HCT116 (cell line): ENCODE results near the gene DSPP. TPM values are rescaled to one million over a fixed set of nuclear protein-coding genes. Genes with fewer than 3 reads are reported as not detected.

ENCODE experiments used
- ATAC-seq: fragments of 200-7000 bp; cut with Tn5 transposase; 2 replicates; pipeline ENCODE4 v1.9.1; 2020; ENCODE audit warnings: mild to moderate bottlenecking, moderate library complexity
- BruUV-seq: library from RNA; stranded (reverse); fragments of 400-500 nt; replicated peaks from 2 replicates; lab custom pipeline; 2021; lab: Mats Ljungman, UMichigan
- CTCF ChIA-PET: fragments of 300-600 bp; sonication (Branson Sonifier 250); formaldehyde crosslinking; loops from one replicate; lab custom pipeline; 2021; ENCODE audit warnings: antibody characterized with exemption; lab: Charles Lee
- POLR2A ChIA-PET: fragments of 300-600, 350-600 bp; sonication (Branson Sonifier 250); formaldehyde crosslinking; loops from one replicate; lab custom pipeline; 2021; ENCODE audit warnings: antibody characterized with exemption; lab: Charles Lee
- RAD21 ChIA-PET, 2 experiments: fragments of 300-600 bp; sonication (Branson Sonifier 250); formaldehyde crosslinking; loops; one replicate each; lab custom pipeline; 2023; ENCODE audit warnings: low total read pairs in 2 of 2; ENCODE audit not compliant: uncharacterized antibody in 2 of 2, unreplicated experiment in 2 of 2, low non-redundant PET in 1 of 2; lab: Charles Lee
- DNase-seq: peaks from one replicate; pipeline ENCODE4 v3.0.0-alpha.2; 2010; ENCODE audit warnings: low read depth, low spot score
- H2AFZ ChIP-seq: fragments of 200-600 bp; shearing (Covaris generic), sonication (generic); 2 replicates; pipeline ENCODE4 v1.6.1; 2017; ENCODE audit warnings: low read depth, mixed run types, mixed read lengths, antibody characterized with exemption, low read length; ENCODE audit not compliant: poor library complexity, severe bottlenecking
- H3K27ac ChIP-seq: 2 replicates; pipeline ENCODE4 v1.5.1; 2012; ENCODE audit warnings: low read depth, low read length
- H3K27me3 ChIP-seq: fragments of 200-600 bp; sonication (generic); 2 replicates; pipeline ENCODE4 v1.6.1; 2016; ENCODE audit warnings: mixed run types, low read length, mixed read lengths; ENCODE audit not compliant: insufficient read depth
- H3K36me3 ChIP-seq, 2 experiments: fragments of 200-500 bp in 1 of 2; fragments of 200-600 bp in 1 of 2; sonication (Bioruptor generic) in 1 of 2; sonication (generic) in 1 of 2; 2 replicates each; pipeline versions ENCODE4 v1.5.1 to v1.6.1; 2014 to 2016; ENCODE audit warnings: low read length in 2 of 2, inconsistent platforms in 1 of 2, mixed read lengths in 1 of 2, mixed run types in 1 of 2; ENCODE audit not compliant: insufficient read depth in 2 of 2, control insufficient read depth in 1 of 2
- H3K4me1 ChIP-seq, 2 experiments: fragments of 200-600 bp in 1 of 2; sonication (generic) in 1 of 2; 2 replicates each; pipeline versions ENCODE4 v1.5.1 to v1.6.1; 2012 to 2017; ENCODE audit warnings: low read length in 2 of 2, inconsistent platforms in 1 of 2, mild to moderate bottlenecking in 1 of 2, mixed read lengths in 1 of 2, mixed run types in 1 of 2, moderate library complexity in 1 of 2; ENCODE audit not compliant: insufficient read depth in 2 of 2, control insufficient read depth in 1 of 2
- H3K4me2 ChIP-seq: fragments of 200-600 bp; sonication (generic); 2 replicates; pipeline ENCODE4 v1.6.1; 2017; ENCODE audit warnings: mixed run types, low read length, mixed read lengths
- H3K4me3 ChIP-seq, 2 experiments: fragments of 200-600 bp in 1 of 2; sonication (generic) in 1 of 2; replicated peaks in 1 of 2; 2 replicates each; pipeline ENCODE4 v1.5.1; 2011 to 2016; ENCODE audit warnings: low read length in 2 of 2, control low read depth in 1 of 2, low read depth in 1 of 2, mild to moderate bottlenecking in 1 of 2, mixed read lengths in 1 of 2, mixed run types in 1 of 2
- H3K79me2 ChIP-seq: fragments of 200-600 bp; sonication (generic); 2 replicates; pipeline ENCODE4 v1.6.1; 2017; ENCODE audit warnings: mild to moderate bottlenecking, mixed run types, low read length, moderate library complexity, mixed read lengths; ENCODE audit not compliant: insufficient read depth
- H3K9ac ChIP-seq: fragments of 200-600 bp; sonication (generic); 2 replicates; pipeline ENCODE4 v1.6.1; 2016; ENCODE audit warnings: low read length, mixed read lengths
- H3K9me2 ChIP-seq: fragments of 200-600 bp; sonication (generic), shearing (Covaris generic); 2 replicates; pipeline ENCODE4 v1.6.1; 2017; ENCODE audit warnings: mixed run types, mild to moderate bottlenecking, moderate library complexity; ENCODE audit not compliant: insufficient read depth
- H3K9me3 ChIP-seq, 2 experiments: fragments of 200-500 bp in 1 of 2; fragments of 200-600 bp in 1 of 2; sonication (Bioruptor generic) in 1 of 2; sonication (generic) in 1 of 2; 2 replicates each; pipeline ENCODE4 v1.6.1; 2014 to 2017; ENCODE audit warnings: low read length in 2 of 2, mixed read lengths in 2 of 2, inconsistent platforms in 1 of 2, low read depth in 1 of 2, mild to moderate bottlenecking in 1 of 2, mixed run types in 1 of 2, moderate library complexity in 1 of 2; ENCODE audit not compliant: control insufficient read depth in 1 of 2, insufficient read depth in 1 of 2
- H4K20me1 ChIP-seq: fragments of 200-600 bp; sonication (generic), shearing (Covaris generic); 2 replicates; pipeline ENCODE4 v1.6.1; 2017; ENCODE audit warnings: mixed run types, mild to moderate bottlenecking, moderate library complexity; ENCODE audit not compliant: insufficient read depth
- CBX3 ChIP-seq: IDR thresholded peaks from 2 replicates; pipeline ENCODE4 v1.6.1; 2012; ENCODE audit warnings: low read depth
- CTCF ChIP-seq, 3 experiments: fragments of 200-600 bp in 1 of 3; sonication (generic) in 1 of 3; IDR thresholded peaks in 2 of 3; conservative IDR thresholded peaks in 1 of 3; 2 replicates each; pipeline ENCODE4 v1.5.1; 2012 to 2017; ENCODE audit warnings: low read depth in 2 of 3, low read length in 2 of 3, antibody characterized with exemption in 1 of 3, borderline replicate concordance in 1 of 3, control low read depth in 1 of 3, mild to moderate bottlenecking in 1 of 3, mixed read lengths in 1 of 3, mixed run types in 1 of 3, moderate library complexity in 1 of 3; ENCODE audit not compliant: insufficient read depth in 1 of 3
- EZH2phosphoT487 ChIP-seq: fragments of 200-600 bp; IDR thresholded peaks from 2 replicates; pipeline ENCODE4 v1.6.1; 2018; ENCODE audit warnings: antibody characterized with exemption, borderline replicate concordance
- FOSL1 ChIP-seq: IDR thresholded peaks from 2 replicates; pipeline ENCODE4 v1.6.1; 2012; ENCODE audit warnings: low read depth
- JUND ChIP-seq: IDR thresholded peaks from 2 replicates; pipeline ENCODE4 v1.6.1; 2012
- MAX ChIP-seq: IDR thresholded peaks from 2 replicates; pipeline ENCODE4 v1.6.1; 2012
- POLR2A ChIP-seq: IDR thresholded peaks from 2 replicates; pipeline ENCODE4 v1.7.0; 2011; ENCODE audit warnings: borderline replicate concordance; ENCODE audit not compliant: insufficient read depth, insufficient read length; ENCODE audit errors: extremely low read depth
- POLR2AphosphoS5 ChIP-seq: IDR thresholded peaks from 2 replicates; pipeline ENCODE4 v1.6.1; 2011; ENCODE audit warnings: mild to moderate bottlenecking, low read depth, low read length, moderate library complexity
- RAD21 ChIP-seq: IDR thresholded peaks from 2 replicates; pipeline ENCODE4 v1.6.1; 2012; ENCODE audit warnings: low read depth, mild to moderate bottlenecking
- SIN3A ChIP-seq: IDR thresholded peaks from 2 replicates; pipeline ENCODE4 v1.6.1; 2012; ENCODE audit warnings: low read depth
- ZNF274 ChIP-seq: fragments of 200-500 bp; sonication (Bioruptor generic); IDR thresholded peaks from 2 replicates; pipeline ENCODE4 v1.6.1; 2014; ENCODE audit warnings: mild to moderate bottlenecking, low read depth, low read length, inconsistent platforms
- intact Hi-C: fragments of 100-400 bp; cut with micrococcal nuclease; formaldehyde crosslinking; loops from 2 replicates; pipeline ENCODE4 v1.10.0; 2022
- total RNA-seq: library from RNA; stranded (reverse); gene quantifications from one replicate; pipeline ENCODE4 v1.2.1, GENCODE V29; 2021; ENCODE audit not compliant: unreplicated experiment

The DSPP gene
- total RNA-seq, 1 experiment from 2014 or later = not detected

- H3K9me3 ChIP-seq = no peaks in the 10 kb centered on the region
- H3K4me1 ChIP-seq = no peaks in the 10 kb centered on the region
- H3K9me2 ChIP-seq = no peaks in the 10 kb centered on the region
- H2AFZ ChIP-seq = no peak overlapping the region
- no peaks in the 10 kb centered on the region for H3K27me3 ChIP-seq
- ChIA-PET RAD21 (no interaction called here), POLR2A (no interaction called here)
- intact Hi-C loops = no loop called here
- H4K20me1 ChIP-seq = no peaks in the 10 kb centered on the region
- no TSS peak for BruUV-seq
- no peak overlapping the region for H3K27ac ChIP-seq
- ATAC-seq = no peak
- TF ChIP-seq POLR2A (no peak), RAD21 (no peak), MAX (no peak), SIN3A (no peak), JUND (no peak), ZNF274 (no peak), CBX3 (no peak), EZH2phosphoT487 (no peak), FOSL1 (no peak), CTCF (IDR thresholded peaks at IDR 0.05 in 2 of 3, conservative IDR thresholded peaks at IDR 0.05 in 1 of 3; ENCODE audit: borderline replicate concordance in 1 of 3, insufficient read depth in 1 of 3, low read depth in 2 of 3, low read length in 2 of 3) (no peak)
- TF ChIP-seq, all 23 proteins: peak for 0
- H3K79me2 ChIP-seq = no peaks in the 10 kb centered on the region
- H3K4me3 ChIP-seq = no peak overlapping the region
- H3K9ac ChIP-seq = no peak overlapping the region
- H3K36me3 ChIP-seq = no peaks in the 10 kb centered on the region
- H3K4me2 ChIP-seq = no peak overlapping the region
- CTCF ChIA-PET = no interaction called here
- DNase-seq = no peak
These were observed 42.6 kb upstream of the DSPP start for GRCh38 chr4:87565746-87566145.

GRCh38 chr4:87566276-87566675 is 42.1 kb upstream of the DSPP start:
- ChIA-PET CTCF (no interaction called here), POLR2A (no interaction called here), RAD21 (no interaction called here)
- no peak overlapping the region for H3K9ac ChIP-seq
- ATAC-seq (no peak), DNase-seq (no peak)
- H3K27me3 ChIP-seq = no peaks in the 10 kb centered on the region
- no peaks in the 10 kb centered on the region for H3K9me3 ChIP-seq
- H3K4me1 ChIP-seq = no peaks in the 10 kb centered on the region
- no peaks in the 10 kb centered on the region for H3K79me2 ChIP-seq
- TF ChIP-seq CTCF (IDR thresholded peaks at IDR 0.05 in 2 of 3, conservative IDR thresholded peaks at IDR 0.05 in 1 of 3; ENCODE audit: borderline replicate concordance in 1 of 3, insufficient read depth in 1 of 3, low read depth in 2 of 3, low read length in 2 of 3) = no peak
- TF ChIP-seq POLR2AphosphoS5 = no peak
- no peaks in the 10 kb centered on the region for H4K20me1 ChIP-seq
- no peak overlapping the region for H3K4me2 ChIP-seq
- H3K9me2 ChIP-seq = no peaks in the 10 kb centered on the region
- intact Hi-C loops = no loop called here
- no peak overlapping the region for H3K4me3 ChIP-seq
- no peaks in the 10 kb centered on the region for H3K36me3 ChIP-seq
- no peak overlapping the region for H3K27ac ChIP-seq
- BruUV-seq = no TSS peak
- no peak overlapping the region for H2AFZ ChIP-seq
